ENCODE data around the gene LRRC51. TPM values are rescaled to one million over a fixed set of nuclear protein-coding genes. Genes with fewer than 3 reads are reported as not detected.

Gene LRRC51
- total and polyA plus RNA-seq, 7 donors = 3.2 to 14.8 (median 7.3) TPM

GRCh38 chr11:72042064-72042745, 38.4 kb upstream of the LRRC51 start:
- no peaks in the 10 kb centered on the region for H3K9me3 ChIP-seq
- DNase-seq = no peak
- H3K4me3 ChIP-seq = peak overlapping the region; percentile 50 to 68 (median 62)
- peak in 1 of 4 donors; percentile 47 for TF ChIP-seq EP300 (IDR thresholded peaks at IDR 0.05)
- TF ChIP-seq, protein P1, sequence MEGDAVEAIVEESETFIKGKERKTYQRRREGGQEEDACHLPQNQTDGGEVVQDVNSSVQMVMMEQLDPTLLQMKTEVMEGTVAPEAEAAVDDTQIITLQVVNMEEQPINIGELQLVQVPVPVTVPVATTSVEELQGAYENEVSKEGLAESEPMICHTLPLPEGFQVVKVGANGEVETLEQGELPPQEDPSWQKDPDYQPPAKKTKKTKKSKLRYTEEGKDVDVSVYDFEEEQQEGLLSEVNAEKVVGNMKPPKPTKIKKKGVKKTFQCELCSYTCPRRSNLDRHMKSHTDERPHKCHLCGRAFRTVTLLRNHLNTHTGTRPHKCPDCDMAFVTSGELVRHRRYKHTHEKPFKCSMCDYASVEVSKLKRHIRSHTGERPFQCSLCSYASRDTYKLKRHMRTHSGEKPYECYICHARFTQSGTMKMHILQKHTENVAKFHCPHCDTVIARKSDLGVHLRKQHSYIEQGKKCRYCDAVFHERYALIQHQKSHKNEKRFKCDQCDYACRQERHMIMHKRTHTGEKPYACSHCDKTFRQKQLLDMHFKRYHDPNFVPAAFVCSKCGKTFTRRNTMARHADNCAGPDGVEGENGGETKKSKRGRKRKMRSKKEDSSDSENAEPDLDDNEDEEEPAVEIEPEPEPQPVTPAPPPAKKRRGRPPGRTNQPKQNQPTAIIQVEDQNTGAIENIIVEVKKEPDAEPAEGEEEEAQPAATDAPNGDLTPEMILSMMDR (IDR thresholded peaks at IDR 0.05) = no peak
- intact Hi-C loops (cut with DNase I) = no loop called here
- H3K27me3 ChIP-seq = no peaks in the 10 kb centered on the region
- 4 to 20% methylated on average over 5 of the region's 5 CpGs for WGBS, 2 donors
- H3K27ac ChIP-seq = peak overlapping the region; percentile 96 to 98 (median 97)
- H3K4me1 ChIP-seq = peaks cover 0 to 67% (median 57%) of the 10 kb centered on the region in 4 donors
- no peaks in the 10 kb centered on the region for H3K36me3 ChIP-seq

DNA sequence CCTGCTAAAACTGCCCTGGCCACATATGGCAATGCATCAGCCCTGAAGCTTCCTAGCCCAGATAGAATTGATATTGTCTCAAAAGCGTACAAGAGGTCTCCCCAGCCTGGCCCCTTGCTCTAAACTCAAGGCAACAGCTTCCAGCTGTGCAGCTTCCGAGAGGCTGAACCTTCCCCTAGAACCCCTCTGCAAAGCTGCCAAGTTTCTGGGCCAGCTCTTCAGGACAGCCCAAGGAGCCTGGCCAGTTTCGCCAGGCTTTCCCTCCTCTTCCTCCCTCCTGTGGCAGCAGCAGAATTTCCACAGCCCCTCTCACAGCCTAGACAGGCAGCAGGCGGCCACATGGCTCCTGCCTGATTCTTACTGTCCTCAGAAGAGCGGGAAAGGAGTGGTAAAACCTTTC, 34.8 kb upstream of the LRRC51 start:
- H3K27ac ChIP-seq = peak overlapping the region in 3 of 4 donors; percentile 97 to 98 (median 97)
- WGBS, 2 donors = 77 to 89% methylated on average over 5 of the region's 5 CpGs
- DNase-seq = peak; percentile 69
- peaks cover 0 to 43% (median 33%) of the 10 kb centered on the region in 4 donors for H3K4me1 ChIP-seq
- no peaks in the 10 kb centered on the region for H3K9me3 ChIP-seq
- intact Hi-C loops (cut with DNase I) = no loop called here
- H3K27me3 ChIP-seq = no peaks in the 10 kb centered on the region
- peaks cover 0 to 10% (median 3%) of the 10 kb centered on the region in 4 donors for H3K36me3 ChIP-seq
- TF ChIP-seq POLR2A (IDR thresholded peaks at IDR 0.05) (no peak), POLR2AphosphoS5 (IDR thresholded peaks at IDR 0.05) (no peak), EP300 (IDR thresholded peaks at IDR 0.05) (no peak)
- TF ChIP-seq, protein P1 (IDR thresholded peaks at IDR 0.05) = no peak
- H3K4me3 ChIP-seq = no peak overlapping the region

- intact Hi-C loops (cut with DNase I) = no loop called here
- no peak for DNase-seq
- WGBS, 2 donors = 91 to 92% methylated on average over 3 of the region's 3 CpGs
Measured at GRCh38 chr11:72048766-72049460, 31.7 kb upstream of the LRRC51 start.

DNA sequence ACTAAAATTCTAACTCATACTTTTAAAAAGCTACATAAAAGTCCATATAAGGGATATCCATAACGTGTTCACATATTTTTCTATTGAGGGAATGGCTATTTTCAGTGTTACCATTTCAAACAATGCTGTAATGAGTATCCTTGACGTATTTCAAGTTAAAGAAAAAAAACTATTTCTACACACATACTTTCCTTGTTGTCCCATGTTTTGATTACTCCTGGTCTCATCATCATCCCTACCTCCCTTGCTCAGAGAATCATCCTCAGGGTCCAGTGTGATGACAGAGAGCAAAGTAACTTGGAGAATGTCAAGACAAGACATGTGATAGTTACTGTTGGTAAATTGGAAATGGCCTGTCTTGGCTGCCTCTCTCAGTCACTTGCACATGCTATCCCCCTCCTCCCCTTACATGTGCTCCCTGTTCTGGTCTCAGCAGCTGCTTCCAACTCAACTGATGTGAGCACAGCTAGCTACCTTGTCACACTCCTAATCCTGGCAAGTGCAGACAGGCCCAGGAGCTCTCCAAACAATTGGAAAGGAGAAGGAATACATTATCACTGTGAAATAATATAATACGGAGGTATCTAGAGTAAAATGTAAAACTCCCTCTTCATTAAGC, 22.1 kb upstream of the LRRC51 start:
- 84 to 90% methylated on average over 3 of the region's 3 CpGs for WGBS, 2 donors

More at GRCh38 chr11:72048766-72049460, 31.7 kb upstream of the LRRC51 start:
- Histone ChIP-seq H3K36me3 (peaks cover 0 to 10% (median 3%) of the 10 kb centered on the region in 4 donors), H3K27me3 (no peaks in the 10 kb centered on the region), H3K4me3 (no peak overlapping the region), H3K9me3 (no peaks in the 10 kb centered on the region), H3K4me1 (peaks cover 0 to 24% (median 15%) of the 10 kb centered on the region in 4 donors), H3K27ac (no peak overlapping the region)
- TF ChIP-seq, protein P1 (IDR thresholded peaks at IDR 0.05) = no peak
- TF ChIP-seq EP300 (IDR thresholded peaks at IDR 0.05) (no peak), POLR2A (IDR thresholded peaks at IDR 0.05) (no peak), POLR2AphosphoS5 (IDR thresholded peaks at IDR 0.05) (no peak)

More for the DNA sequence above, 22.1 kb upstream of the LRRC51 start:
- H3K4me3 ChIP-seq = no peak overlapping the region
- DNase-seq = no peak
- H3K4me1 ChIP-seq = no peaks in the 10 kb centered on the region
- H3K27me3 ChIP-seq = no peaks in the 10 kb centered on the region
- intact Hi-C loops (cut with DNase I) = no loop called here
- no peak for TF ChIP-seq EP300 (IDR thresholded peaks at IDR 0.05)
- no peak for TF ChIP-seq POLR2A (IDR thresholded peaks at IDR 0.05)
- TF ChIP-seq, protein P1 (IDR thresholded peaks at IDR 0.05) = no peak
- no peak for TF ChIP-seq POLR2AphosphoS5 (IDR thresholded peaks at IDR 0.05)
- peak overlapping the region in 1 of 4 donors; percentile 35 for H3K27ac ChIP-seq
- peaks cover 0 to 9% (median 0%) of the 10 kb centered on the region in 4 donors for H3K36me3 ChIP-seq
- no peaks in the 10 kb centered on the region for H3K9me3 ChIP-seq

Data from sigmoid colon (tissue), 7 donors.